22Rv1 (cell line): ENCODE measurements around the gene NT5DC3.

Source experiments
- ZFX ChIP-seq: fragments of 450-650 bp; IDR thresholded peaks from 2 replicates; pipeline ENCODE4 v1.6.1; 2017; ENCODE audit warnings: antibody characterized with exemption, borderline replicate concordance
- TF ChIP-seq, protein P1 (sequence below): fragments of 450-650 bp; IDR thresholded peaks from 2 replicates; pipeline ENCODE4 v1.5.1; 2017; ENCODE audit warnings: mild to moderate bottlenecking

DNA sequence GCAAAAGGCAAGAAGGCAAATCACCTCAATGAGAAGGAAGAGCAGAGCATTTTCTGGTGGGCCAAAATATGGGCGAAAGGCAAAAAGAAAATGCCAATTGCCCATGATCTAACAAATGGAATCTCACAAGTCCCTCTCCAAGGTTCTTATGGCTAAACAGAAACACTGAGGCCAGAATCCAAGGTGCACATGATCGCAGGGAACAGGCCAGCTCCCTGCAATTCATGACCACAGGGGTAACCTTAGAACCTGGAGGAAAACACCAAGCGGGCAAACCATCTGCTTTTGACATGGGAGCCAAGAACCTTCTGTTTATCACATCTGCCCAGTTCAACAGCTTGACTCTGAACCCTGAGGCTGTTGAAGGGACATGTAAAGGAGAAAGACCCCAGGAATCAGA is 60.0 kb downstream of the NT5DC3 start:
- TF ChIP-seq, protein P1, sequence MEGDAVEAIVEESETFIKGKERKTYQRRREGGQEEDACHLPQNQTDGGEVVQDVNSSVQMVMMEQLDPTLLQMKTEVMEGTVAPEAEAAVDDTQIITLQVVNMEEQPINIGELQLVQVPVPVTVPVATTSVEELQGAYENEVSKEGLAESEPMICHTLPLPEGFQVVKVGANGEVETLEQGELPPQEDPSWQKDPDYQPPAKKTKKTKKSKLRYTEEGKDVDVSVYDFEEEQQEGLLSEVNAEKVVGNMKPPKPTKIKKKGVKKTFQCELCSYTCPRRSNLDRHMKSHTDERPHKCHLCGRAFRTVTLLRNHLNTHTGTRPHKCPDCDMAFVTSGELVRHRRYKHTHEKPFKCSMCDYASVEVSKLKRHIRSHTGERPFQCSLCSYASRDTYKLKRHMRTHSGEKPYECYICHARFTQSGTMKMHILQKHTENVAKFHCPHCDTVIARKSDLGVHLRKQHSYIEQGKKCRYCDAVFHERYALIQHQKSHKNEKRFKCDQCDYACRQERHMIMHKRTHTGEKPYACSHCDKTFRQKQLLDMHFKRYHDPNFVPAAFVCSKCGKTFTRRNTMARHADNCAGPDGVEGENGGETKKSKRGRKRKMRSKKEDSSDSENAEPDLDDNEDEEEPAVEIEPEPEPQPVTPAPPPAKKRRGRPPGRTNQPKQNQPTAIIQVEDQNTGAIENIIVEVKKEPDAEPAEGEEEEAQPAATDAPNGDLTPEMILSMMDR: no peak
- no peak for TF ChIP-seq ZFX
